GM12864 (cell line): ENCODE measurements around the gene ARHGEF6.

Experiments used
- DNase-seq: peaks from one replicate; pipeline ENCODE4 v3.0.0-alpha.2; 2011; ENCODE audit warnings: low read depth
- H3K4me3 ChIP-seq: 2 replicates; pipeline ENCODE4 v1.5.1; 2011; ENCODE audit warnings: mild to moderate bottlenecking, low read depth, low read length, control low read depth
- CTCF ChIP-seq: IDR thresholded peaks from 2 replicates; pipeline ENCODE4 v1.5.1; 2011; ENCODE audit warnings: low read depth, mild to moderate bottlenecking, moderate library complexity, low read length, control low read depth, inconsistent platforms; ENCODE audit errors: missing control alignments

The ARHGEF6 gene

GRCh38 chrX:136635235-136635634 lies 145.5 kb downstream of the ARHGEF6 start:
- DNase-seq: no peak
- H3K4me3 ChIP-seq: no peak overlapping the region
- TF ChIP-seq CTCF: no peak

- no peak overlapping the region for H3K4me3 ChIP-seq
- DNase-seq: no peak
- TF ChIP-seq CTCF: no peak
Measured at GRCh38 chrX:136630881-136631280, 149.9 kb downstream of the ARHGEF6 start.

GRCh38 chrX:136629084-136629750 lies 151.5 kb downstream of the ARHGEF6 start:
- no peak for DNase-seq
- no peak for TF ChIP-seq CTCF
- H3K4me3 ChIP-seq: no peak overlapping the region

- TF ChIP-seq CTCF: no peak
Measured at GRCh38 chrX:136627409-136627808, 153.3 kb downstream of the ARHGEF6 start.

GRCh38 chrX:136626891-136627290 lies 153.8 kb downstream of the ARHGEF6 start:
- H3K4me3 ChIP-seq: no peak overlapping the region
- DNase-seq: no peak
- TF ChIP-seq CTCF: no peak

More at GRCh38 chrX:136627409-136627808, 153.3 kb downstream of the ARHGEF6 start:
- no peak for DNase-seq
- no peak overlapping the region for H3K4me3 ChIP-seq

GRCh38 chrX:136626237-136626636 lies 154.5 kb downstream of the ARHGEF6 start:
- H3K4me3 ChIP-seq: no peak overlapping the region
- no peak for TF ChIP-seq CTCF
- no peak for DNase-seq

- no peak for TF ChIP-seq CTCF
- DNase-seq: no peak
- H3K4me3 ChIP-seq: no peak overlapping the region
Measured at GRCh38 chrX:136625246-136625645, 155.5 kb downstream of the ARHGEF6 start.
